Astrocyte (in vitro differentiated cells and primary cell): Measurements from ENCODE around the gene PTX4. TPM values are rescaled to one million over a fixed set of nuclear protein-coding genes. Genes with fewer than 3 reads are reported as not detected.

Experiments
- DNase-seq: peaks from one replicate; pipeline ENCODE4 v3.0.0-alpha.2; 2010; ENCODE audit warnings: low read depth
- FAIRE-seq: peaks from 2 replicates; lab custom pipeline; 2011; peaks lifted over from hg19 to GRCh38; lab: Jason Lieb, UNC
- H2AFZ ChIP-seq: 2 replicates; pipeline ENCODE4 v1.6.0; 2012; ENCODE audit warnings: low read depth, low read length, inconsistent platforms
- H3K27ac ChIP-seq: 2 replicates; pipeline ENCODE4 v1.5.1; 2011; ENCODE audit warnings: low read depth, low read length, inconsistent platforms
- H3K27me3 ChIP-seq: 2 replicates; pipeline ENCODE4 v1.6.0; 2011; ENCODE audit warnings: low read length, inconsistent platforms; ENCODE audit not compliant: insufficient read depth
- H3K36me3 ChIP-seq: 2 replicates; pipeline ENCODE4 v1.5.1; 2011; ENCODE audit warnings: low read length, inconsistent platforms; ENCODE audit not compliant: insufficient read depth
- H3K4me1 ChIP-seq: 2 replicates; pipeline ENCODE4 v1.5.1; 2011; ENCODE audit warnings: low read length, inconsistent platforms; ENCODE audit not compliant: insufficient read depth
- H3K4me2 ChIP-seq: 2 replicates; pipeline ENCODE4 v1.6.0; 2012; ENCODE audit warnings: low read length, inconsistent platforms
- H3K4me3 ChIP-seq: 2 replicates; pipeline ENCODE4 v1.5.1; 2011; ENCODE audit warnings: low read depth, mild to moderate bottlenecking, low read length, inconsistent platforms; ENCODE audit not compliant: insufficient read depth
- H3K79me2 ChIP-seq: 2 replicates; pipeline ENCODE4 v1.6.0; 2012; ENCODE audit warnings: mild to moderate bottlenecking, low read length, inconsistent platforms; ENCODE audit not compliant: insufficient read depth
- H3K9ac ChIP-seq: 2 replicates; pipeline ENCODE4 v1.6.0; 2012; ENCODE audit warnings: mild to moderate bottlenecking, low read length, inconsistent platforms
- H3K9me3 ChIP-seq: 2 replicates; pipeline ENCODE4 v1.5.1; 2012; ENCODE audit warnings: low read depth, mild to moderate bottlenecking, low read length, inconsistent platforms; ENCODE audit not compliant: insufficient read depth
- H4K20me1 ChIP-seq: 2 replicates; pipeline ENCODE4 v1.6.0; 2012; ENCODE audit warnings: low read length, inconsistent platforms; ENCODE audit not compliant: insufficient read depth
- H3K27ac Mint-ChIP-seq: one replicate; pipeline ENCODE4 v1.8.0; 2021; ENCODE audit warnings: mild to moderate bottlenecking, mixed read lengths; ENCODE audit not compliant: unreplicated experiment
- H3K27me3 Mint-ChIP-seq: one replicate; pipeline ENCODE4 v1.8.0; 2021; ENCODE audit warnings: low read depth, mixed read lengths; ENCODE audit not compliant: unreplicated experiment
- H3K36me3 Mint-ChIP-seq: one replicate; pipeline ENCODE4 v1.8.0; 2021; ENCODE audit warnings: low read depth, mixed read lengths; ENCODE audit not compliant: unreplicated experiment
- H3K4me1 Mint-ChIP-seq: one replicate; pipeline ENCODE4 v1.8.0; 2021; ENCODE audit warnings: low read depth, mixed read lengths; ENCODE audit not compliant: unreplicated experiment
- H3K4me3 Mint-ChIP-seq: one replicate; pipeline ENCODE4 v1.8.0; 2021; ENCODE audit warnings: mild to moderate bottlenecking, moderate library complexity, mixed read lengths; ENCODE audit not compliant: unreplicated experiment
- H3K9me3 Mint-ChIP-seq: one replicate; pipeline ENCODE4 v1.8.0; 2021; ENCODE audit warnings: mild to moderate bottlenecking, mixed read lengths; ENCODE audit not compliant: unreplicated experiment
- CTCF ChIP-seq: IDR thresholded peaks from 2 replicates; pipeline ENCODE4 v1.5.1; 2011; ENCODE audit warnings: low read depth, mild to moderate bottlenecking, inconsistent platforms, low read length, moderate library complexity; ENCODE audit not compliant: insufficient read depth
- EZH2 ChIP-seq: IDR thresholded peaks from 2 replicates; pipeline ENCODE4 v1.6.1; 2012; ENCODE audit warnings: mild to moderate bottlenecking, low read length, inconsistent platforms; ENCODE audit not compliant: insufficient read depth
- total RNA-seq: library from RNA; stranded (reverse); gene quantifications from 2 replicates; pipeline ENCODE4 v1.2.1, GENCODE V29; 2021

Gene PTX4
- total RNA-seq, 1 donor from 2014 or later = not detected

GRCh38 chr16:1456951-1457350, 31.8 kb downstream of the PTX4 start:
- Histone ChIP-seq H3K9ac (no peak overlapping the region), H3K9me3 (no peaks in the 10 kb centered on the region), H3K27me3 (no peaks in the 10 kb centered on the region), H3K4me3 (no peak overlapping the region), H3K4me2 (no peak overlapping the region), H3K36me3 (no peaks in the 10 kb centered on the region), H3K27ac (no peak overlapping the region), H3K79me2 (no peaks in the 10 kb centered on the region), H4K20me1 (peaks cover 8% of the 10 kb centered on the region), H2AFZ (no peak overlapping the region), H3K4me1 (no peaks in the 10 kb centered on the region)
- no peaks in the 10 kb centered on the region for H3K9me3 Mint-ChIP-seq
- no peak overlapping the region for H3K4me3 Mint-ChIP-seq
- H3K27me3 Mint-ChIP-seq = no peaks in the 10 kb centered on the region
- TF ChIP-seq EZH2 (no peak), CTCF (no peak)
- peaks cover 6% of the 10 kb centered on the region for H3K36me3 Mint-ChIP-seq
- no peaks in the 10 kb centered on the region for H3K4me1 Mint-ChIP-seq
- FAIRE-seq (no peak), DNase-seq (no peak)
- no peak overlapping the region for H3K27ac Mint-ChIP-seq

- no peaks in the 10 kb centered on the region for H3K79me2 ChIP-seq
- H3K4me2 ChIP-seq = no peak overlapping the region
- H3K27ac ChIP-seq = no peak overlapping the region
- H3K27me3 ChIP-seq = no peaks in the 10 kb centered on the region
- H4K20me1 ChIP-seq = peaks cover 8% of the 10 kb centered on the region
- no peak overlapping the region for H3K9ac ChIP-seq
- Mint-ChIP-seq H3K4me3 (no peak overlapping the region), H3K27ac (no peak overlapping the region), H3K4me1 (no peaks in the 10 kb centered on the region), H3K27me3 (no peaks in the 10 kb centered on the region), H3K36me3 (peaks cover 6% of the 10 kb centered on the region), H3K9me3 (no peaks in the 10 kb centered on the region)
- no peak for TF ChIP-seq CTCF
- no peak for TF ChIP-seq EZH2
- no peaks in the 10 kb centered on the region for H3K36me3 ChIP-seq
- FAIRE-seq (no peak), DNase-seq (no peak)
- no peak overlapping the region for H2AFZ ChIP-seq
- H3K4me3 ChIP-seq = no peak overlapping the region
- H3K9me3 ChIP-seq = no peaks in the 10 kb centered on the region
- H3K4me1 ChIP-seq = no peaks in the 10 kb centered on the region
Observed at GRCh38 chr16:1455190-1456171, 33.3 kb downstream of the PTX4 start.

GRCh38 chr16:1454561-1454960, 34.2 kb downstream of the PTX4 start:
- Mint-ChIP-seq H3K4me1 (no peaks in the 10 kb centered on the region), H3K4me3 (no peak overlapping the region), H3K9me3 (no peaks in the 10 kb centered on the region), H3K27me3 (no peaks in the 10 kb centered on the region), H3K27ac (no peak overlapping the region), H3K36me3 (peaks cover 6% of the 10 kb centered on the region)
- no peaks in the 10 kb centered on the region for H3K27me3 ChIP-seq
- no peaks in the 10 kb centered on the region for H3K79me2 ChIP-seq
- H3K4me1 ChIP-seq = no peaks in the 10 kb centered on the region
- H3K9me3 ChIP-seq = no peaks in the 10 kb centered on the region
- no peaks in the 10 kb centered on the region for H3K36me3 ChIP-seq
- FAIRE-seq = no peak
- H3K4me2 ChIP-seq = no peak overlapping the region
- no peak overlapping the region for H3K4me3 ChIP-seq
- TF ChIP-seq EZH2 (no peak), CTCF (no peak)
- H3K27ac ChIP-seq = no peak overlapping the region
- no peak overlapping the region for H2AFZ ChIP-seq
- H3K9ac ChIP-seq = no peak overlapping the region
- peaks cover 8% of the 10 kb centered on the region for H4K20me1 ChIP-seq
- no peak for DNase-seq
